Kidney glomerular epithelial cell (primary cell): ENCODE measurements around the gene RELCH.
A peak's percentile ranks its signal among the peaks of the same experiment; 100 is the strongest.

ENCODE experiments used
- DNase-seq: peaks from one replicate; lab custom pipeline; 2025; lab: John Stamatoyannopoulos, UW

The RELCH gene

GRCh38 chr18:62339106-62339988 is 152.3 kb downstream of the RELCH start:
- peak; percentile 32 for DNase-seq

- no peak for DNase-seq
Measured at GRCh38 chr18:62340996-62341395, 153.9 kb downstream of the RELCH start.

- no peak for DNase-seq
Measured at GRCh38 chr18:62341473-62341872, 154.4 kb downstream of the RELCH start.

GRCh38 chr18:62342884-62343283 is 155.8 kb downstream of the RELCH start:
- DNase-seq: no peak

GRCh38 chr18:62343316-62343715 is 156.3 kb downstream of the RELCH start:
- no peak for DNase-seq

- DNase-seq: no peak
Measured at GRCh38 chr18:62345909-62346308, 158.9 kb downstream of the RELCH start.

GRCh38 chr18:62346333-62347088 is 159.5 kb downstream of the RELCH start:
- no peak for DNase-seq

- no peak for DNase-seq
Measured at GRCh38 chr18:62347089-62347506, 160.0 kb downstream of the RELCH start.

- DNase-seq: no peak
Measured at GRCh38 chr18:62348474-62348873, 161.4 kb downstream of the RELCH start.

- no peak for DNase-seq
Measured at GRCh38 chr18:62353170-62353569, 166.1 kb downstream of the RELCH start.

GRCh38 chr18:62354151-62354550 is 167.1 kb downstream of the RELCH start:
- no peak for DNase-seq

GRCh38 chr18:62357079-62357719 is 170.1 kb downstream of the RELCH start:
- DNase-seq: no peak
